Cerebellar cortex (tissue), 1 donor: ENCODE data around the gene DUSP23.
A peak's percentile ranks its signal among the peaks of the same experiment; 100 is the strongest.

Experiments used
- DNase-seq: peaks from one replicate; pipeline ENCODE4 v3.0.0-alpha.2; 2015; ENCODE audit warnings: low spot score

Gene DUSP23

GRCh38 chr1:159828176-159828575 lies 47.4 kb downstream of the DUSP23 start:
- DNase-seq, result no peak

GRCh38 chr1:159828581-159829272 lies 48.0 kb downstream of the DUSP23 start:
- DNase-seq, result no peak

GRCh38 chr1:159829273-159829634 lies 48.5 kb downstream of the DUSP23 start:
- DNase-seq, result peak; percentile 12

GRCh38 chr1:159829822-159830465 lies 49.2 kb downstream of the DUSP23 start:
- no peak for DNase-seq

- DNase-seq, result no peak
Observed at GRCh38 chr1:159830722-159831121, 50.0 kb downstream of the DUSP23 start.

GRCh38 chr1:159831412-159832141 lies 50.8 kb downstream of the DUSP23 start:
- peak; percentile 16 for DNase-seq
